ENCODE measurements around the gene SMIM27. TPM values are rescaled to one million over a fixed set of nuclear protein-coding genes. Genes with fewer than 3 reads are reported as not detected.

Gene SMIM27
- total RNA-seq, 1 experiment from 2014 or later: 6.5 TPM

- intact Hi-C loops (cut with micrococcal nuclease; ENCODE audit: unreplicated experiment): no loop called here
Observed at GRCh38 chr9:32551276-32552051, 663 bp upstream of the SMIM27 start.

GRCh38 chr9:32554107-32554506 lies 2.0 kb downstream of the SMIM27 start:
- no peak overlapping the region for H3K4me3 ChIP-seq (ENCODE audit: low read depth, low read length, poor library complexity, severe bottlenecking)
- H3K4me1 ChIP-seq (ENCODE audit: insufficient read depth, low read length, poor library complexity, severe bottlenecking): peaks cover 12% of the 10 kb centered on the region
- no TSS peak for BruUV-seq (replicated peaks)
- intact Hi-C loops (cut with micrococcal nuclease; ENCODE audit: unreplicated experiment): no loop called here
- no peaks in the 10 kb centered on the region for H3K27me3 ChIP-seq (replicated peaks; ENCODE audit: insufficient read depth, low read depth, low read length, poor library complexity)
- ChIA-PET POLR2A (ENCODE audit: low non-redundant PET) (no interaction called here), CTCF (no interaction called here)
- peak; percentile 13 for DNase-seq (ENCODE audit: low spot score)
- TF ChIP-seq EZH2 (IDR thresholded peaks at IDR 0.05; ENCODE audit: borderline replicate concordance, low read depth, low read length, poor library complexity, severe bottlenecking): no peak
- no peak for TF ChIP-seq CTCF (conservative IDR thresholded peaks at IDR 0.05; ENCODE audit: low read depth, low read length)
- no peak overlapping the region for H3K27ac ChIP-seq (ENCODE audit: low read depth, low read length, poor library complexity, severe bottlenecking)
- no peaks in the 10 kb centered on the region for H3K36me3 ChIP-seq (ENCODE audit: insufficient read depth, low read length, poor library complexity, severe bottlenecking)
- H3K9me3 ChIP-seq (ENCODE audit: low read depth, low read length, poor library complexity, severe bottlenecking): no peaks in the 10 kb centered on the region

More at GRCh38 chr9:32551276-32552051, 663 bp upstream of the SMIM27 start:
- TF ChIP-seq EZH2 (IDR thresholded peaks at IDR 0.05; ENCODE audit: borderline replicate concordance, low read depth, low read length, poor library complexity, severe bottlenecking) (no peak), CTCF (conservative IDR thresholded peaks at IDR 0.05; ENCODE audit: low read depth, low read length) (no peak)
- Histone ChIP-seq H3K9me3 (ENCODE audit: low read depth, low read length, poor library complexity, severe bottlenecking) (no peaks in the 10 kb centered on the region), H3K27me3 (replicated peaks; ENCODE audit: insufficient read depth, low read depth, low read length, poor library complexity) (no peaks in the 10 kb centered on the region), H3K4me1 (ENCODE audit: insufficient read depth, low read length, poor library complexity, severe bottlenecking) (peaks cover 12% of the 10 kb centered on the region), H3K36me3 (ENCODE audit: insufficient read depth, low read length, poor library complexity, severe bottlenecking) (no peaks in the 10 kb centered on the region), H3K4me3 (ENCODE audit: low read depth, low read length, poor library complexity, severe bottlenecking) (peak overlapping the region; percentile 91), H3K27ac (ENCODE audit: low read depth, low read length, poor library complexity, severe bottlenecking) (peak overlapping the region; percentile 98)
- DNase-seq (ENCODE audit: low spot score): peak; percentile 62
- ChIA-PET POLR2A (ENCODE audit: low non-redundant PET) (interaction anchor here (0.5 kb wide), 1 partner anchor 162 kb away, joined by 4 read pairs; no protein-coding TSS in a partner anchor), CTCF (interaction anchor here (1.5 to 1.6 kb wide), 2 partner anchors 172 kb away, joined by 3 to 6 read pairs; no protein-coding TSS in a partner anchor)
- BruUV-seq (replicated peaks): TSS peak; percentile 31

GRCh38 chr9:32554591-32554990 lies 2.5 kb downstream of the SMIM27 start:
- DNase-seq (ENCODE audit: low spot score): no peak
- no peak overlapping the region for H3K4me3 ChIP-seq (ENCODE audit: low read depth, low read length, poor library complexity, severe bottlenecking)
- ChIA-PET POLR2A (ENCODE audit: low non-redundant PET) (no interaction called here), CTCF (no interaction called here)
- no peak for TF ChIP-seq EZH2 (IDR thresholded peaks at IDR 0.05; ENCODE audit: borderline replicate concordance, low read depth, low read length, poor library complexity, severe bottlenecking)
- TF ChIP-seq CTCF (conservative IDR thresholded peaks at IDR 0.05; ENCODE audit: low read depth, low read length): no peak
- intact Hi-C loops (cut with micrococcal nuclease; ENCODE audit: unreplicated experiment): no loop called here
- BruUV-seq (replicated peaks): no TSS peak
- no peaks in the 10 kb centered on the region for H3K9me3 ChIP-seq (ENCODE audit: low read depth, low read length, poor library complexity, severe bottlenecking)
- peaks cover 12% of the 10 kb centered on the region for H3K4me1 ChIP-seq (ENCODE audit: insufficient read depth, low read length, poor library complexity, severe bottlenecking)
- H3K27ac ChIP-seq (ENCODE audit: low read depth, low read length, poor library complexity, severe bottlenecking): no peak overlapping the region
- H3K27me3 ChIP-seq (replicated peaks; ENCODE audit: insufficient read depth, low read depth, low read length, poor library complexity): no peaks in the 10 kb centered on the region
- no peaks in the 10 kb centered on the region for H3K36me3 ChIP-seq (ENCODE audit: insufficient read depth, low read length, poor library complexity, severe bottlenecking)

Data from A673 (cell line).